GM18951 (cell line): ENCODE results near the gene IFI30.

Experiments
- POLR2A ChIP-seq: IDR thresholded peaks from 4 replicates; pipeline ENCODE4 v1.6.1; 2011; ENCODE audit warnings: mild to moderate bottlenecking; ENCODE audit not compliant: insufficient read length, insufficient read depth; ENCODE audit errors: extremely low read depth
- in situ Hi-C: fragments of 300-500 bp; cut with MboI; formaldehyde crosslinking; loops from one replicate; pipeline ENCODE4 v1.12.0; 2022; ENCODE audit warnings: low sequenced_read_pairs, mixed read lengths, inconsistent platforms; ENCODE audit not compliant: unreplicated experiment

Gene IFI30

DNA sequence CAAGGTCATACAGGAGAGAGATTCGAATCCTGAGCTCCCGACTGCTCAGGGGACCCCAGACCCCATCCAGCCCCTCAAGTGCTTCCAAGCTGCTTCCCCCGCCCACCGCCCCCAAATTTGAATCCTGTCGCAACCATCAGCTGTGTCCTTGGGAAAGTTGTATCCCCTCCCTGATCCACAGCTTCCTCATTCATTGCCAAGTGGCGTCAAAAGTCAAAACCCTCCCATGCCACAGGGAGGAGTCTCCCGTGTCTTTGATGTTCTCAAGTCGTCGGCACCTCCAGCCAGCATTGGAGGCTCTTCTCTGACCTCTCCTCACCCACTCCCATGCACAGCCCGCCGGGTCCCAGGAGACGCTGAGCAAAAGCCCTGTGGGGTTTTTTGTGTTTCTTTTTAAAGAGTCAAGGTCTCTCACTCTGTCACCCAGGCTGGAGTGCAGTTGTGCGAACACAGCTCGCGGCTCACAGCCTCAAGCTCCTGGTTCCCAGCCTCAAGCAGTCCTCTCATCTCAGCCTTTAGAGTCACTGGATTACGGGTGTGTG is 2.8 kb upstream of the IFI30 start:
- in situ Hi-C loops, result no loop called here
- peak; percentile 34 for TF ChIP-seq POLR2A

- no peak for TF ChIP-seq POLR2A
- in situ Hi-C loops, result no loop called here
Observed at GRCh38 chr19:18171605-18172327, 1.8 kb upstream of the IFI30 start.

- no peak for TF ChIP-seq POLR2A
- in situ Hi-C loops, result no loop called here
Observed at GRCh38 chr19:18172331-18173053, 1.1 kb upstream of the IFI30 start.

DNA sequence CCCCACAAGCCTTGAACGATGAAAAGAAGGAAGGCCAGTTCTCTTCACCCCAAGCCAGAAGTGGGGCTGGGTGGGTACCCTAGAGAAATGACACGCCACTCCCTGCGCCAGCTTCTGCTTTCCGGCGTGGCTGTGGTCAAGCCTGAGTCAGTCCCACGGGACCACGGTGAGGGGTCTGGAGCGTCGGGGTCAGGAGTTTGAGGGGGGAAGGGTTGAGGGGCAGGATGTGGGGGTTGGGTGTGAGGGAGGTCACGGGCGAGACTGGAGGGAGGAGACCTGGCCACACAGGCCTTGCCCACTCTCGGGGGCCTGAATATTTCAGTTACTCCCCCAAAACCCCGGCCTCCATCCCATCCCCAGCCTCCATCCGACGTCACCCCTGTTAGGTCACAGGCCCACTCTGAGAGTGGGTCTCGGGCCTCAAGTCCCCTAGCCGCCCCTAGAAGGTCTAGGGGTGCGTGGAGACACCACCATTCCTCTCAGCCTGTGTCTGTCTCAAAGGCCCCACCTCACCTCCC is 500 bp upstream of the IFI30 start:
- in situ Hi-C loops, result no loop called here
- TF ChIP-seq POLR2A, result no peak

GRCh38 chr19:18174983-18175382 is 1.4 kb downstream of the IFI30 start:
- in situ Hi-C loops, result no loop called here
- no peak for TF ChIP-seq POLR2A

DNA sequence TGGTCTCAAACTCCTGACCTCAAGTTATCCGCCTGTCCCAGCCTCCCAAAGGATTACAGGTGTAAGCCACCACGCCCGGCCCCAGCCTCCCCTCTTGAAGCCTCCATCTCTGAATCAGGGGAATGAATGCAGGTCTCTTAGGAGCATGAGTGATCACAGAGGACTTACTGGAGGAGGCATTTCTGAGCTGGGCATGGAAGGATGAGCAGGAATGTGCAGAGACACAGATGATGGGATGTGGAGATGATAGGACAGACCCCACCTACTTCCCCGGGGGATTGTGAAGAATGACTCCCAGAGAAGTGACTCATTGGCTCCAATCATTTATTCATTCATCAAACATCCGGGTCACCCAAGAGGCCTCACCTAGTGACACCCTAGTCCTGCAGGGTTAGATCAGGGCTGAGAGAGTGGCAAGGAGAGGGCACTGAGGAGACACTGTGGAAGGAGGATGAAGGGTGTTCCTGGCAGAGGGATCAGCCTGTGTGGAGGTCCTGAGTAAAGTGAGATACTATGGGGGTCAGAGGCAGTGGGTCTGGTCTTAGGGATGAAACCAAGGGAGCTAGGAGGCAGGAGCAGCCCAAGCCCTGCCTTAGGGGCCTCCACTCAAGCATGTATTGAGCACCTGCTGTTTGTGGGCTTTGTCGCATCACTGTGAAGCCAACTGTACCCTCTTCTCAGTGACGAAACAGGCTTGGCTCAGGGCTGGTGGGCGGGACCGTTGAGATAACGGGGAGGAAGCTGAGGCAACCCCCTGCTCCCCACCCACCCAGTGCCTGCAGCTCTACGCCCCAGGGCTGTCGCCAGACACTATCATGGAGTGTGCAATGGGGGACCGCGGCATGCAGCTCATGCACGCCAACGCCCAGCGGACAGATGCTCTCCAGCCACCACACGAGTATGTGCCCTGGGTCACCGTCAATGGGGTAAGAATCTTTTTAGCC is 3.0 kb downstream of the IFI30 start:
- in situ Hi-C loops, result no loop called here
- no peak for TF ChIP-seq POLR2A

- TF ChIP-seq POLR2A, result no peak
- in situ Hi-C loops, result no loop called here
Observed at GRCh38 chr19:18179957-18180356, 6.3 kb downstream of the IFI30 start.

DNA sequence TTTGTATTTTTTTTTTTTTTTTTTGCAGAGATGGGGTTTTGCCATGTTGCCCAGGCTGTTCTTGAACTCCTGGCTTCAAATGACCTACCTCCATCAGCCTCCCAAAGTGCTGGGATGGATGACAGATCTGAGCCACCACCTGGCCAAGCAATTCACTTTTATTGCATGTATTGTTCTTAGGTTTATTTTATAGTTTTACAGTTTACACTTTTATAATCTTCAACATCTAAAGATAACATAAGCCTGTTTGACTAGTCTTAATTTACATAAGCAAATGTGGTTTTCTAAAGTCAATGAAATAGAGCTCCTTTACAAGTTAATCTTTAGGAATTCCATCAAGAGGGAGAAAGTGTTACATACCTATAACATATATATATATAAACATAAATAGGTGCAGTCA is 9.9 kb downstream of the IFI30 start:
- in situ Hi-C loops, result no loop called here
- no peak for TF ChIP-seq POLR2A

- no peak for TF ChIP-seq POLR2A
- in situ Hi-C loops, result no loop called here
Observed at GRCh38 chr19:18185538-18185937, 11.9 kb downstream of the IFI30 start.

DNA sequence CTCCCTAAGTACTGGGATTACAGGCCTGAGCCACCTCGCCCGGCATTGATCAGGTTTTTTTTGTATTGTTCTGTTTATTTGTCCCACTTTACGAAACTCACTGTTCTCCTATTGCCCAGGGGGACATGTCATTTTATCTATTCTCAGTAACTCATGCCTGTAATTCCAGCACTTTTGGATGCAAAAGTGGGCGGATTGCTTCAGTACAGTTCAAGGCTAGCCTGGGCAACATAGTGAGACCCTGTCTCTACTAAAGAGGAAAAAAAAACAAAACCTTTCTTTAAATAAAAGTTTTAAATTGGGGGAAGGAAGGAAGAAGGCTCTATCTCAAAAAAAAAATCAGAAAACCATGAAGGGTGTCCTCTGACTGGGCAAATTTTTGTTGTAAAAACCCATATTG is 16.7 kb downstream of the IFI30 start:
- in situ Hi-C loops, result no loop called here
- no peak for TF ChIP-seq POLR2A

GRCh38 chr19:18191640-18192062 is 18.0 kb downstream of the IFI30 start:
- in situ Hi-C loops, result no loop called here
- no peak for TF ChIP-seq POLR2A

DNA sequence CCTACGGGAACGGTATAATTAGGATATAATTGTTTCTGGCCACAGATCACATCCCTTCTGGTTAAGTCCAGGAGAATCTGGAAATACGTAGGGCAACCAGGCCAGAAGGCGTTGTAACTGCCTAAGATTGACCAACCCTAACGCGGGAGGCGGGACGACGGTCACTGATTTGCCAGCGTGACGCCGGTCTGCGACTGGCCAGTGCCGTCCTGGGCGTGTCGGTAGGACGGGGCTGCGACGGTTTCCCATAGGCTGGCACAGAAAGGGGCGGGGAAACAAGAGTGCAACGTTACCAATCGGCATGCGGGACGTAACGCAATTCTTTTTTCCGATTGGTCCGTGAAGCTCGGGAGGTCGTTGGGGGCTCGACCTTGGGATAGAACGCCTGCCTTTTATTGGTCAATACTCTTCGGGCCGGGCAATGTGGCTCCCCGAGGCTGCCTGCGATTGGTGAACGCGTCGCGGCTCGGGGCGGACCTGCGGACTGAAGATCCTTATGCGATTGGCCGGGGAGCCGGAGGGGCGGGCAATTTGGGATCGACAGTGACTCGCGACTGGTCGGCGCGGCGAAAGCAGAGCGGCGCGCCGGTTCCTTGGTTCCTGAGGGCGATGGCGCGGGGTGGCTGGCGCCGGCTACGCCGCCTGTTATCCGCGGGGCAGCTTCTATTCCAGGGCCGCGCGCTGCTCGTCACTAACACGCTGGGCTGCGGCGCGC is 19.2 kb downstream of the IFI30 start, which contains the start of gene MPV17L2:
Gene MPV17L2 (plus strand): TSS at position 546 of the 715 bp plus-strand sequence. CDS start 64 bp downstream, at position 610.
- in situ Hi-C loops, result no loop called here
- peak; percentile 87 for TF ChIP-seq POLR2A
